ENCODE measurements around the gene MAGI3. TPM values are rescaled to one million over a fixed set of nuclear protein-coding genes. Genes with fewer than 3 reads are reported as not detected.
A peak's percentile ranks its signal among the peaks of the same experiment; 100 is the strongest.

Gene MAGI3
- total RNA-seq, 1 donor: 7.2 TPM

GRCh38 chr1:113659556-113659955, 269.2 kb downstream of the MAGI3 start:
- Histone ChIP-seq H3K4me2 (ENCODE audit: insufficient read depth, low read length) (peak overlapping the region; percentile 10), H4K20me1 (ENCODE audit: insufficient read depth, low read length) (no peaks in the 10 kb centered on the region), H3K4me3 (ENCODE audit: insufficient read depth, low read length) (no peak overlapping the region), H3K27me3 (ENCODE audit: insufficient read depth, low read length) (no peaks in the 10 kb centered on the region), H2AFZ (ENCODE audit: low read length) (peak overlapping the region; percentile 7), H3K4me1 (ENCODE audit: insufficient read depth, low read length) (peaks cover 7% of the 10 kb centered on the region), H3K27ac (ENCODE audit: low read depth, low read length) (no peak overlapping the region), H3K79me2 (ENCODE audit: insufficient read depth, low read length) (no peaks in the 10 kb centered on the region), H3K36me3 (ENCODE audit: insufficient read depth, low read length) (no peaks in the 10 kb centered on the region), H3K9me3 (ENCODE audit: low read depth, low read length) (no peaks in the 10 kb centered on the region)
- TF ChIP-seq CTCF (IDR thresholded peaks at IDR 0.05; ENCODE audit: extremely low read depth, low read depth, low read length): no peak
- DNase-seq (ENCODE audit: insufficient read length, low spot score, missing footprints): no peak

- H3K27me3 ChIP-seq (ENCODE audit: insufficient read depth, low read length): no peaks in the 10 kb centered on the region
- H4K20me1 ChIP-seq (ENCODE audit: insufficient read depth, low read length): no peaks in the 10 kb centered on the region
- H3K4me1 ChIP-seq (ENCODE audit: insufficient read depth, low read length): peaks cover 7% of the 10 kb centered on the region
- H3K27ac ChIP-seq (ENCODE audit: low read depth, low read length): no peak overlapping the region
- no peak overlapping the region for H3K4me2 ChIP-seq (ENCODE audit: insufficient read depth, low read length)
- no peak overlapping the region for H2AFZ ChIP-seq (ENCODE audit: low read length)
- no peaks in the 10 kb centered on the region for H3K79me2 ChIP-seq (ENCODE audit: insufficient read depth, low read length)
- no peaks in the 10 kb centered on the region for H3K9me3 ChIP-seq (ENCODE audit: low read depth, low read length)
- no peak for DNase-seq (ENCODE audit: insufficient read length, low spot score, missing footprints)
- no peak overlapping the region for H3K4me3 ChIP-seq (ENCODE audit: insufficient read depth, low read length)
- TF ChIP-seq CTCF (IDR thresholded peaks at IDR 0.05; ENCODE audit: extremely low read depth, low read depth, low read length): no peak
- no peaks in the 10 kb centered on the region for H3K36me3 ChIP-seq (ENCODE audit: insufficient read depth, low read length)
Measured at GRCh38 chr1:113660088-113660487, 269.8 kb downstream of the MAGI3 start.

GRCh38 chr1:113662101-113662500, 271.8 kb downstream of the MAGI3 start:
- no peaks in the 10 kb centered on the region for H3K36me3 ChIP-seq (ENCODE audit: insufficient read depth, low read length)
- no peak overlapping the region for H2AFZ ChIP-seq (ENCODE audit: low read length)
- no peaks in the 10 kb centered on the region for H3K27me3 ChIP-seq (ENCODE audit: insufficient read depth, low read length)
- no peaks in the 10 kb centered on the region for H4K20me1 ChIP-seq (ENCODE audit: insufficient read depth, low read length)
- DNase-seq (ENCODE audit: insufficient read length, low spot score, missing footprints): no peak
- no peaks in the 10 kb centered on the region for H3K9me3 ChIP-seq (ENCODE audit: low read depth, low read length)
- H3K79me2 ChIP-seq (ENCODE audit: insufficient read depth, low read length): no peaks in the 10 kb centered on the region
- peaks cover 7% of the 10 kb centered on the region for H3K4me1 ChIP-seq (ENCODE audit: insufficient read depth, low read length)
- H3K4me2 ChIP-seq (ENCODE audit: insufficient read depth, low read length): no peak overlapping the region
- no peak overlapping the region for H3K4me3 ChIP-seq (ENCODE audit: insufficient read depth, low read length)
- no peak overlapping the region for H3K27ac ChIP-seq (ENCODE audit: low read depth, low read length)
- no peak for TF ChIP-seq CTCF (IDR thresholded peaks at IDR 0.05; ENCODE audit: extremely low read depth, low read depth, low read length)

GRCh38 chr1:113663165-113663951, 273.0 kb downstream of the MAGI3 start:
- no peak for TF ChIP-seq CTCF (IDR thresholded peaks at IDR 0.05; ENCODE audit: extremely low read depth, low read depth, low read length)
- DNase-seq (ENCODE audit: insufficient read length, low spot score, missing footprints): peak; percentile 37
- no peak overlapping the region for H2AFZ ChIP-seq (ENCODE audit: low read length)
- H3K27ac ChIP-seq (ENCODE audit: low read depth, low read length): peak overlapping the region; percentile 59
- no peaks in the 10 kb centered on the region for H3K9me3 ChIP-seq (ENCODE audit: low read depth, low read length)
- H3K4me1 ChIP-seq (ENCODE audit: insufficient read depth, low read length): peaks cover 7% of the 10 kb centered on the region
- no peaks in the 10 kb centered on the region for H3K36me3 ChIP-seq (ENCODE audit: insufficient read depth, low read length)
- peak overlapping the region; percentile 46 for H3K4me2 ChIP-seq (ENCODE audit: insufficient read depth, low read length)
- no peaks in the 10 kb centered on the region for H4K20me1 ChIP-seq (ENCODE audit: insufficient read depth, low read length)
- no peaks in the 10 kb centered on the region for H3K79me2 ChIP-seq (ENCODE audit: insufficient read depth, low read length)
- H3K4me3 ChIP-seq (ENCODE audit: insufficient read depth, low read length): no peak overlapping the region
- H3K27me3 ChIP-seq (ENCODE audit: insufficient read depth, low read length): no peaks in the 10 kb centered on the region

All from osteoblast (primary cell).